Parathyroid adenoma (tissue), 2 donors: ENCODE results near the gene C1GALT1C1L.
"Not testable (repeated sequence)": the region's sequence is repeated elsewhere in the genome, so short reads cannot be mapped to it uniquely, and the experiment has no call there.

Experiments
- H2AFZ ChIP-seq: fragments of 300-600 bp; sonication (generic); one replicate; pipeline ENCODE4 v1.7.0; 2017; ENCODE audit warnings: antibody characterized with exemption, mild to moderate bottlenecking
- H3K27ac ChIP-seq: fragments of 300-600 bp; sonication (generic); one replicate; pipeline ENCODE4 v1.7.0; 2017
- H3K27me3 ChIP-seq: fragments of 300-600 bp; sonication (generic); one replicate; pipeline ENCODE4 v1.7.0; 2017; ENCODE audit warnings: low read length; ENCODE audit not compliant: control insufficient read depth, insufficient read depth
- H3K36me3 ChIP-seq: fragments of 300-600 bp; sonication (generic); one replicate; pipeline ENCODE4 v1.7.0; 2017; ENCODE audit warnings: low read length; ENCODE audit not compliant: control insufficient read depth, insufficient read depth
- H3K4me1 ChIP-seq: fragments of 300-600 bp; sonication (generic); one replicate; pipeline ENCODE4 v1.7.0; 2017; ENCODE audit warnings: control low read depth
- H3K4me2 ChIP-seq: fragments of 300-600 bp; sonication (generic); one replicate; pipeline ENCODE4 v1.7.0; 2017; ENCODE audit warnings: low read length
- H3K4me3 ChIP-seq: fragments of 300-600 bp; sonication (generic); one replicate; pipeline ENCODE4 v1.7.0; 2017; ENCODE audit warnings: low read depth, low read length
- H3K79me2 ChIP-seq: fragments of 300-600 bp; sonication (generic); one replicate; pipeline ENCODE4 v1.7.0; 2017; ENCODE audit warnings: control low read depth
- H3K9ac ChIP-seq: fragments of 300-600 bp; sonication (generic); one replicate; pipeline ENCODE4 v1.7.0; 2017; ENCODE audit warnings: mild to moderate bottlenecking
- H3K9me3 ChIP-seq: fragments of 300-600 bp; sonication (generic); one replicate; pipeline ENCODE4 v1.7.0; 2017; ENCODE audit warnings: low read length; ENCODE audit not compliant: control insufficient read depth
- TF ChIP-seq, protein P1 (sequence below): fragments of 300-600 bp; sonication (generic); IDR thresholded peaks from one replicate; pipeline ENCODE4 v1.7.0; 2017; ENCODE audit warnings: antibody characterized with exemption, mild to moderate bottlenecking
- donor health status: primary hyperparathyroidism.

C1GALT1C1L gene

DNA sequence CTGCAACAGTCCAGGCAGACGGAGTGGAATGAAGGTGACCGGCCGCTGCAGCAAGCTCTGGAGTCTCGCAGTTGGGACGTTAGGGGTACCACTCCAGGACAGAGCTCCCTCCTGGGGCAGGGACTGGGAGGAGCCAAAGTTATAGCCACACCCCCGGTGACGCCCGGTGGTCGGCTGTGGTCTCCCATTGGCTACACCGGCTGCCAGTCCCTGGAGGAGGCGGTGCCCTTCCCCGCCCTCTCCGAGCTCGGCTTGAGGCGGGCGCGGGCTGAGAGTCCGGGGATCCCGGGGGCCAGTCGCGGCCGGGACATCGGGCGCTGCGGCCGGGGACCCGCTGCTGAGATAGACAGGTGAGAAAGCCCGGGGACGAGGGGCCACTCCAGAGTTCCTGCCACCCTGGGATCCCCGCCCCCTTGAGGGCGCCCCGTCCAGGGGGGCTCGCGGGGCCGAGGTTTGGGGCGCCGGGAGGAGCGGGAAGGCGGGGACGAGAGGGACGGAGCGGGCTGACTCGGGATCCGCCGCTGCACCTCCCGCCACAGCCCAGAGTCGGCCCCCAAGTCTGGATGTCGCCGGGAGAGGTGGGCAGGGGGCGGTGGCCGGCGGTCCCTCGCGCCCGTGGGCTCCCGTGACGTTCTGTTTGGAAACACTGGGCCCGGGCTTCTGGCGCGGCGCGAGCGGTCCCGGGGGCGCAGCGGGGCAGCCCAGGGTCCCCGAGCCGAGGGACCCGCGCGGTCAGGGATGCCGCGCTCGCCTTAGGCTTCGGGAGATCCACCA is 39.0 kb downstream of the C1GALT1C1L start, which contains the start of gene PLEKHH2:
Gene PLEKHH2 (plus strand): TSS at position 231 of the 774 bp plus-strand sequence. CDS start 7,414 bp downstream, outside the sequence.
- H3K9ac ChIP-seq: no peak within 1 kb of the TSS
- H3K4me2 ChIP-seq: peak within 1 kb of the TSS; percentile 93
- H3K79me2 ChIP-seq: no peaks in the 10 kb centered on the region
- no peak within 1 kb of the TSS for H3K27ac ChIP-seq
- TF ChIP-seq, protein P1, sequence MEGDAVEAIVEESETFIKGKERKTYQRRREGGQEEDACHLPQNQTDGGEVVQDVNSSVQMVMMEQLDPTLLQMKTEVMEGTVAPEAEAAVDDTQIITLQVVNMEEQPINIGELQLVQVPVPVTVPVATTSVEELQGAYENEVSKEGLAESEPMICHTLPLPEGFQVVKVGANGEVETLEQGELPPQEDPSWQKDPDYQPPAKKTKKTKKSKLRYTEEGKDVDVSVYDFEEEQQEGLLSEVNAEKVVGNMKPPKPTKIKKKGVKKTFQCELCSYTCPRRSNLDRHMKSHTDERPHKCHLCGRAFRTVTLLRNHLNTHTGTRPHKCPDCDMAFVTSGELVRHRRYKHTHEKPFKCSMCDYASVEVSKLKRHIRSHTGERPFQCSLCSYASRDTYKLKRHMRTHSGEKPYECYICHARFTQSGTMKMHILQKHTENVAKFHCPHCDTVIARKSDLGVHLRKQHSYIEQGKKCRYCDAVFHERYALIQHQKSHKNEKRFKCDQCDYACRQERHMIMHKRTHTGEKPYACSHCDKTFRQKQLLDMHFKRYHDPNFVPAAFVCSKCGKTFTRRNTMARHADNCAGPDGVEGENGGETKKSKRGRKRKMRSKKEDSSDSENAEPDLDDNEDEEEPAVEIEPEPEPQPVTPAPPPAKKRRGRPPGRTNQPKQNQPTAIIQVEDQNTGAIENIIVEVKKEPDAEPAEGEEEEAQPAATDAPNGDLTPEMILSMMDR: no peak
- no peaks in the 10 kb centered on the region for H3K9me3 ChIP-seq
- H3K4me3 ChIP-seq: peak within 1 kb of the TSS; percentile 78
- H3K36me3 ChIP-seq: no peaks in the 10 kb centered on the region
- H3K27me3 ChIP-seq: no peaks in the 10 kb centered on the region
- no peaks in the 10 kb centered on the region for H3K4me1 ChIP-seq
- H2AFZ ChIP-seq: peak within 1 kb of the TSS; percentile 89

DNA sequence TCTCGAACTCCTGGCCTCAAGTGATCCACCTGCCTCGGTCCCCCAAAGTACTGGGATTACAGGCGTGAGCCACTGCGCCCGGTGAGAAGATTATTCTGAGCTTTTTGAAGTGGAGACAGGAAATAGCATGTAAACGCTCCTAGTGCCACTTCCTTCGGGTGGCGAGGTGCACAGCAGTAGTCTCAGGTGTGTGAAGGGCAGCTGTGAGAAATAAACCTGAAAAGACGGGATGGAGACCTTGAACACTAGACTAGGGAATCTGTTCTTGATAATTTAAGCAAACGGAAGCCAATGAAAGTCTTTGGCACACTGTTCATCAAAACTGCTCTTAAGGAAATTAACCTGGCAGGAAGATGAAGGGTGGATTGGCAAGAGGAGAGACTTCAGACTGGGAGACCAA is 39.6 kb downstream of the C1GALT1C1L start:
- Histone ChIP-seq H2AFZ (peak overlapping the region; percentile 89), H3K4me1 (no peaks in the 10 kb centered on the region), H3K4me2 (peak overlapping the region; percentile 93), H3K9ac (no peak overlapping the region), H3K27ac (no peak overlapping the region), H3K79me2 (no peaks in the 10 kb centered on the region), H3K27me3 (no peaks in the 10 kb centered on the region), H3K36me3 (no peaks in the 10 kb centered on the region), H3K4me3 (peak overlapping the region; percentile 78), H3K9me3 (no peaks in the 10 kb centered on the region)
- TF ChIP-seq, protein P1: no peak

DNA sequence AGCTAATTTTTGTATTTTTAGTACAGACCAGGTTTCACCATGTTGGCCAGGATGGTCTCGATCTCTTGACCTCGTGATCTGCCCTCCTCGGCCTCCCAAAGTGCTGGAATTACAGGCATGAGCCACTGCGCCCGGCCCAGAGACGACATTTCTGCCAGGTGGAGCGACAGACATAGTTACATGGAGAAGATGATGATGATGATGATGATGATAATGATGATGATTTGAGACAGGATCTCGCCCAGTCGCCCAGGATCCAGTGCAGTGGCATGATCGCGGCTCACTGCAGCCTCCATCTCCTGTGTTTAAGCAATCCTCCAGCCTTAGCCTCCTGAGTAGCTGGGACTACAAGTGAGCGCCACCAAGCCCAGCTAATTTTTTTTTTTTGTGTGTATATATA is 40.1 kb downstream of the C1GALT1C1L start:
- H3K36me3 ChIP-seq: not testable (repeated sequence)

DNA sequence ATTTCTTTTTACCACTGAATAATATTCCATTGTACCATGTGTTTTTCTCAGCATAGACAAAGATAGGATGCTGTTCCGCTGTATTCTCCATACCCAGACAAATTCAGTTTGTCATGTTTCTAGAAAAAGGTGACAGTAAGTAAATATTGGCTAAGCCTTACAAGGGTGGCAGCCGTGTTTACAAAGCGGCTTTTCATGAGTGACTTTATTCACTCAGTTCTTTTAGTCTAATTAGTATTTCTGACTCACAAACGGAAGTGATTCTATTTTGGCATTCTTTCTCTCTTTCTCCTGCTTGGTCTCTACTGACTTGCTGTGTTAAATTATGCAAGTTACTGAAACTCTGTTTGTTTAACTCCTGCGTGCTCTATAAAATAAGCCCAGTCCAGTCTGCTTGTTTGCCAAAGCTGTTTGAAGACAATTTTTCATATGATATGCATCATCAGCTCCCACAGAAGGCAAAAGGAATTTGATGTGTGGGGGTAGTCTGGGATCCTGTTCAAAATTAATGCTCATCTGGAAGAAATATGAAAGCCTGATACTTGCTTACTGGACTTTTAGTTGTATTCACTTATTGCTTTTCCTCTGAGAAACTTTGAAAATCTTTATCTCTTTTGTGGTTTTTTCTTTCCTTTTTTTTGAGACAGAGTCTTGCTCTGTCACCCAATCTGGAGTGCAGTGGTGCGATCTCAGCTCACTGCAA is 41.5 kb downstream of the C1GALT1C1L start:
- no peaks in the 10 kb centered on the region for H3K9me3 ChIP-seq
- H3K36me3 ChIP-seq: no peaks in the 10 kb centered on the region
- TF ChIP-seq, protein P1: no peak
- no peak overlapping the region for H3K9ac ChIP-seq
- no peaks in the 10 kb centered on the region for H3K4me1 ChIP-seq
- no peak overlapping the region for H3K27ac ChIP-seq
- no peak overlapping the region for H3K4me3 ChIP-seq
- no peaks in the 10 kb centered on the region for H3K27me3 ChIP-seq
- H2AFZ ChIP-seq: no peak overlapping the region
- H3K4me2 ChIP-seq: no peak overlapping the region
- no peaks in the 10 kb centered on the region for H3K79me2 ChIP-seq

More for the DNA sequence above, 40.1 kb downstream of the C1GALT1C1L start:
- not testable (repeated sequence) for H3K79me2 ChIP-seq, H3K4me2 ChIP-seq, H3K9me3 ChIP-seq, H3K9ac ChIP-seq, H3K27ac ChIP-seq, H2AFZ ChIP-seq, H3K4me1 ChIP-seq, H3K4me3 ChIP-seq, H3K27me3 ChIP-seq

DNA sequence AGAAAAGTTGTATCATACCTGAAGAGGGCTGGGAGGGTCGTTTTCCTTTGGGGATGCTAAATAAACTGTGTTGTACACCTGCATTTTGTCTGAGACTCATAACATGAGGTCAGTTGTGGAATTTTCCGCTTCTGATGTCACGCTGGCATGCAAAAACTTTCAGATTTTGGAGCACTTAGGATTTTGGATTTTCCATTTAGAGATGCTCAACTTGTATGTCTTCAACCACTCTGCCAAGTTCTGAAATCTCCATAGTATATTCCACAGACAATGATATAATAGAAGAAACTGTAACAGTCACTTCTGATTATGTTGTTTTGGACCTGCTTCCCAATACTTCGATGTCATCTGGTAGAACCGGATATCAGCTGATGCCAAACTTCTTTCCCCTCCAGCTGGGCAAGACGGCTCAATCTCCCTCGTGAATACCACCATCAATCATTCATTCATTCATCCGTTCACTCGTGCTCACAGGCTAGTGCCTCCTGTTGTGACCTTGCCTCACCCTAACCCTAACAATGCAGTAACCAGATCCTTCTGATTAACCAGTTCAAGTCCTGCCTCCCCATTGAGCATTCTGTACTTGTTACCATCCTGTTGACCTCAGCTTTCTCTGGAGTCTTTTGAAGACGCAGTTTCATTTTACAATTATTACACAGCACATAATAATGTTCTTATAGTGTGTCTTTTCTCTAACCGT is 44.5 kb downstream of the C1GALT1C1L start:
- no peaks in the 10 kb centered on the region for H3K79me2 ChIP-seq
- H3K9ac ChIP-seq: no peak overlapping the region
- H3K9me3 ChIP-seq: no peaks in the 10 kb centered on the region
- H3K4me1 ChIP-seq: no peaks in the 10 kb centered on the region
- no peak overlapping the region for H3K4me2 ChIP-seq
- H3K27me3 ChIP-seq: no peaks in the 10 kb centered on the region
- no peaks in the 10 kb centered on the region for H3K36me3 ChIP-seq
- no peak overlapping the region for H2AFZ ChIP-seq
- H3K4me3 ChIP-seq: no peak overlapping the region
- no peak overlapping the region for H3K27ac ChIP-seq
- TF ChIP-seq, protein P1: no peak
